ENCODE results near the gene DNAJC9. TPM values are rescaled to one million over a fixed set of nuclear protein-coding genes. Genes with fewer than 3 reads are reported as not detected.

Gene DNAJC9
- total RNA-seq, 1 donor from 2014 or later, result 32.7 TPM

- Mint-ChIP-seq H3K27ac (no peak overlapping the region), H3K4me1 (no peaks in the 10 kb centered on the region), H3K9me3 (no peaks in the 10 kb centered on the region), H3K36me3 (peaks cover 10% of the 10 kb centered on the region), H3K4me3 (no peak overlapping the region), H3K27me3 (ENCODE audit: low read depth) (no peaks in the 10 kb centered on the region)
- DNase-seq (ENCODE audit: low spot score in 2 of 2, unreplicated experiment in 2 of 2), result no peak
- TF ChIP-seq, protein P1, sequence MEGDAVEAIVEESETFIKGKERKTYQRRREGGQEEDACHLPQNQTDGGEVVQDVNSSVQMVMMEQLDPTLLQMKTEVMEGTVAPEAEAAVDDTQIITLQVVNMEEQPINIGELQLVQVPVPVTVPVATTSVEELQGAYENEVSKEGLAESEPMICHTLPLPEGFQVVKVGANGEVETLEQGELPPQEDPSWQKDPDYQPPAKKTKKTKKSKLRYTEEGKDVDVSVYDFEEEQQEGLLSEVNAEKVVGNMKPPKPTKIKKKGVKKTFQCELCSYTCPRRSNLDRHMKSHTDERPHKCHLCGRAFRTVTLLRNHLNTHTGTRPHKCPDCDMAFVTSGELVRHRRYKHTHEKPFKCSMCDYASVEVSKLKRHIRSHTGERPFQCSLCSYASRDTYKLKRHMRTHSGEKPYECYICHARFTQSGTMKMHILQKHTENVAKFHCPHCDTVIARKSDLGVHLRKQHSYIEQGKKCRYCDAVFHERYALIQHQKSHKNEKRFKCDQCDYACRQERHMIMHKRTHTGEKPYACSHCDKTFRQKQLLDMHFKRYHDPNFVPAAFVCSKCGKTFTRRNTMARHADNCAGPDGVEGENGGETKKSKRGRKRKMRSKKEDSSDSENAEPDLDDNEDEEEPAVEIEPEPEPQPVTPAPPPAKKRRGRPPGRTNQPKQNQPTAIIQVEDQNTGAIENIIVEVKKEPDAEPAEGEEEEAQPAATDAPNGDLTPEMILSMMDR (IDR thresholded peaks at IDR 0.05; ENCODE audit: unreplicated experiment), result no peak
These were observed 13.2 kb downstream of the DNAJC9 start for GRCh38 chr10:73233883-73234282.

- no peaks in the 10 kb centered on the region for H3K9me3 Mint-ChIP-seq
- no peak overlapping the region for H3K27ac Mint-ChIP-seq
- H3K36me3 Mint-ChIP-seq, result peaks cover 11% of the 10 kb centered on the region
- no peak overlapping the region for H3K4me3 Mint-ChIP-seq
- TF ChIP-seq, protein P1 (IDR thresholded peaks at IDR 0.05; ENCODE audit: unreplicated experiment), result no peak
- no peaks in the 10 kb centered on the region for H3K4me1 Mint-ChIP-seq
- no peak for DNase-seq (ENCODE audit: low spot score in 2 of 2, unreplicated experiment in 2 of 2)
- no peaks in the 10 kb centered on the region for H3K27me3 Mint-ChIP-seq (ENCODE audit: low read depth)
These were observed 14.2 kb downstream of the DNAJC9 start for GRCh38 chr10:73232887-73233286.

DNA sequence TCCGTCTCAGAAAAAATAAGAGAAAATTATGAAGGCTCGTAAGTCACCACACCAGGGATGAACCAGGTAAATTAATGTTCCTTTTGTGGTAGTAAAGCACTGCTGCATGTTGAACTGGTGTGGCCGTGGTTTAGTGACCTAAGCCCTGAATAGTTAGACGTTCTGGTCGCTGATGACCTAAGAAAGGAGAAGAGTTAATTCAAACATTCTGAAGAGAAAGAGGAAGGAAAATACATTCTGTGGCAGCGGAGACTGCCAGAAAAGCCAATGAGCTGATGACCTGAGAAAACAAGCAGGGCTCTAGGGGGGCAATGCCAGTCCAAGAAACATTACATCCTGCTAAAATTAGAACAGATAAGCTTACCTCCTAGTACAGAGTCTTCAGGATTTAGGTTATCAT is 17.5 kb downstream of the DNAJC9 start:
- DNase-seq (ENCODE audit: low spot score in 2 of 2, unreplicated experiment in 2 of 2), result no peak
- H3K27me3 Mint-ChIP-seq (ENCODE audit: low read depth), result no peaks in the 10 kb centered on the region

GRCh38 chr10:73228247-73228646 is 18.8 kb downstream of the DNAJC9 start:
- TF ChIP-seq, protein P1 (IDR thresholded peaks at IDR 0.05; ENCODE audit: unreplicated experiment), result no peak
- Mint-ChIP-seq H3K36me3 (peaks cover 12% of the 10 kb centered on the region), H3K4me3 (no peak overlapping the region), H3K27me3 (ENCODE audit: low read depth) (no peaks in the 10 kb centered on the region), H3K4me1 (no peaks in the 10 kb centered on the region), H3K9me3 (no peaks in the 10 kb centered on the region), H3K27ac (no peak overlapping the region)
- DNase-seq (ENCODE audit: low spot score in 2 of 2, unreplicated experiment in 2 of 2), result no peak

More for the DNA sequence above, 17.5 kb downstream of the DNAJC9 start:
- Mint-ChIP-seq H3K4me1 (no peaks in the 10 kb centered on the region), H3K36me3 (peaks cover 12% of the 10 kb centered on the region), H3K4me3 (no peak overlapping the region), H3K9me3 (no peaks in the 10 kb centered on the region), H3K27ac (no peak overlapping the region)
- TF ChIP-seq, protein P1 (IDR thresholded peaks at IDR 0.05; ENCODE audit: unreplicated experiment), result no peak

DNA sequence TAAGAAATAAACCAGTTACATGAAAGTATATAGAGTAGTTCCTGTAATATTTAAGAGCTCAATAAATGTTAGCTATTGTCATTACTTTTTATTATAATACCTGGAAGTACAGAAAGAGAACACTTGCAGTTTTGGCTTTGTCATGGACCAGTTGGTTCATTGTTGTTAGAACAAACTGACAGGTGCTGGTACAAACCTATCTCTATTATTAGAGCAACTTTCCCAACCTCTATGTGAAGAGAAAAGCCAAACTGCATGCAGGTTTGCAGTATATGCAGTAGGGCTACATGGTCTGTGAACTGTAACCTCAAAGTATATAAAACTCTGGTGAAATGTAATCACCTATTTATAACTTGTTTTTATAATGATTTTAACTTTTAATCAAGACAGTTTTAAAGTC is 20.4 kb downstream of the DNAJC9 start:
- H3K9me3 Mint-ChIP-seq, result no peaks in the 10 kb centered on the region
- H3K36me3 Mint-ChIP-seq, result peaks cover 18% of the 10 kb centered on the region
- TF ChIP-seq, protein P1 (IDR thresholded peaks at IDR 0.05; ENCODE audit: unreplicated experiment), result no peak
- DNase-seq (ENCODE audit: low spot score in 2 of 2, unreplicated experiment in 2 of 2), result no peak
- no peaks in the 10 kb centered on the region for H3K27me3 Mint-ChIP-seq (ENCODE audit: low read depth)
- H3K4me1 Mint-ChIP-seq, result no peaks in the 10 kb centered on the region
- H3K4me3 Mint-ChIP-seq, result no peak overlapping the region
- H3K27ac Mint-ChIP-seq, result no peak overlapping the region

DNA sequence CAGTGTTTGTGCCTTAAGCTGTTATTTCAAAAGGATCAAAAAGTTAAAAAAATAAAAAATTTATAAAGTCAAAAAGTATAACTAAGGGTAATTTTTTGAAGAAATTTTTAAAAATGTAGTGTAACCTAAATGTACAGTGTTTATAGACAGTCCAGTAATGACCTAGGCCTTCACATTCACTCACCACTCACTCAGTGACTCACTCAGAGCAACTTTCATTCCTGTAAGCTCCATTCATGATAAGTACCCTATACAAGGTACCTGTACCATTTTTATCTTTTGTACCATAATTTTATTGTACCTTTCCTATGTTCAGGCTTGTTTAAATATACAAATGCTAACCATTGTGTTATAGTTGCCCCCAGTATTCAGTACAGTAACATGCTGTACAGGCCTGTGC is 21.5 kb downstream of the DNAJC9 start:
- Mint-ChIP-seq H3K4me1 (peaks cover 3% of the 10 kb centered on the region), H3K27ac (no peak overlapping the region), H3K9me3 (no peaks in the 10 kb centered on the region), H3K4me3 (no peak overlapping the region), H3K36me3 (peaks cover 16% of the 10 kb centered on the region), H3K27me3 (ENCODE audit: low read depth) (no peaks in the 10 kb centered on the region)
- no peak for DNase-seq (ENCODE audit: low spot score in 2 of 2, unreplicated experiment in 2 of 2)
- TF ChIP-seq, protein P1 (IDR thresholded peaks at IDR 0.05; ENCODE audit: unreplicated experiment), result no peak
